SK-N-SH treated with all-trans-retinoic acid at 6 μM for 48 hours (cell line): Measurements from ENCODE around the gene GPR173.
A peak's percentile ranks its signal among the peaks of the same experiment; 100 is the strongest.

ENCODE experiments used
- ATAC-seq: fragments of 200-7000 bp; cut with Tn5 transposase; 3 replicates; pipeline ENCODE4 v1.9.1; 2020; ENCODE audit warnings: mild to moderate bottlenecking, moderate library complexity
- ARNTL ChIP-seq: fragments of 450-650 bp; formaldehyde crosslinking; IDR thresholded peaks from 2 replicates; pipeline ENCODE4 v1.5.0; 2020; ENCODE audit warnings: low read depth, mild to moderate bottlenecking, moderate library complexity, borderline replicate concordance
- CSDC2 ChIP-seq: fragments of 250-450 bp; sonication (Bioruptor Pico); IDR thresholded peaks from 2 replicates; pipeline ENCODE4 v1.5.0; 2020; ENCODE audit warnings: mild to moderate bottlenecking, moderate library complexity
- CSRNP3 ChIP-seq: fragments of 250-450 bp; sonication (Bioruptor Pico); IDR thresholded peaks from 2 replicates; pipeline ENCODE4 v1.5.1; 2021; ENCODE audit warnings: mild to moderate bottlenecking, moderate library complexity
- GLIS3 ChIP-seq: fragments of 250-450 bp; sonication (Bioruptor Pico); IDR thresholded peaks from 2 replicates; pipeline ENCODE4 v1.5.0; 2020; ENCODE audit warnings: mild to moderate bottlenecking, moderate library complexity
- OSR1 ChIP-seq: fragments of 250-450 bp; sonication (Bioruptor Pico); IDR thresholded peaks from 2 replicates; pipeline ENCODE4 v1.8.0; 2022; ENCODE audit warnings: moderate library complexity, mild to moderate bottlenecking, inconsistent platforms
- PPARA ChIP-seq: fragments of 250-450 bp; sonication (Bioruptor Pico); IDR thresholded peaks from 2 replicates; pipeline ENCODE4 v1.5.0; 2020; ENCODE audit warnings: mild to moderate bottlenecking, borderline replicate concordance
- RARB ChIP-seq: fragments of 250-450 bp; sonication (Bioruptor Pico); IDR thresholded peaks from 2 replicates; pipeline ENCODE4 v1.8.0; 2021; ENCODE audit warnings: mild to moderate bottlenecking, moderate library complexity
- SNAI2 ChIP-seq: fragments of 250-450 bp; sonication (Bioruptor Pico); IDR thresholded peaks from 2 replicates; pipeline ENCODE4 v1.5.0; 2020; ENCODE audit warnings: mild to moderate bottlenecking, moderate library complexity
- TCF4 ChIP-seq: fragments of 250-450 bp; sonication (Bioruptor Pico); IDR thresholded peaks from 2 replicates; pipeline ENCODE4 v1.8.0; 2021; ENCODE audit warnings: mild to moderate bottlenecking, moderate library complexity, borderline replicate concordance
- TOX ChIP-seq: fragments of 250-450 bp; sonication (Bioruptor Pico); IDR thresholded peaks from 2 replicates; pipeline ENCODE4 v1.8.0; 2021; ENCODE audit warnings: mild to moderate bottlenecking, moderate library complexity, borderline replicate concordance
- ZC3H10 ChIP-seq: fragments of 250-450 bp; sonication (Bioruptor Pico); IDR thresholded peaks from 2 replicates; pipeline ENCODE4 v1.5.1; 2021; ENCODE audit warnings: mild to moderate bottlenecking, moderate library complexity
- ZFP3 ChIP-seq: fragments of 250-450 bp; sonication (Bioruptor Pico); IDR thresholded peaks from 2 replicates; pipeline ENCODE4 v1.5.0; 2020; ENCODE audit warnings: mild to moderate bottlenecking, moderate library complexity
- ZFP30 ChIP-seq: fragments of 450-650 bp; formaldehyde crosslinking; IDR thresholded peaks from 2 replicates; pipeline ENCODE4 v1.5.0; 2022; ENCODE audit warnings: mild to moderate bottlenecking, moderate library complexity
- ZNF565 ChIP-seq: fragments of 450-650 bp; formaldehyde crosslinking; conservative IDR thresholded peaks from 2 replicates; pipeline ENCODE4 v1.5.0; 2020; ENCODE audit warnings: low read depth, mild to moderate bottlenecking, moderate library complexity
- ZNF70 ChIP-seq: fragments of 450-650 bp; formaldehyde crosslinking; IDR thresholded peaks from 2 replicates; pipeline ENCODE4 v1.5.0; 2020; ENCODE audit warnings: mild to moderate bottlenecking, moderate library complexity
- ZNF8 ChIP-seq: fragments of 450-650 bp; formaldehyde crosslinking; IDR thresholded peaks from 2 replicates; pipeline ENCODE4 v1.5.0; 2020; ENCODE audit warnings: mild to moderate bottlenecking, moderate library complexity
- TF ChIP-seq, protein P1 (sequence below): fragments of 250-450 bp; sonication (Bioruptor Pico); IDR thresholded peaks from 2 replicates; pipeline ENCODE4 v1.5.0; 2020; ENCODE audit warnings: mild to moderate bottlenecking, moderate library complexity
- TF ChIP-seq, protein P2 (sequence below): fragments of 250-450 bp; sonication (Bioruptor Pico); IDR thresholded peaks from 2 replicates; pipeline ENCODE4 v1.8.0; 2020; ENCODE audit warnings: mild to moderate bottlenecking, moderate library complexity, borderline replicate concordance

The GPR173 gene

DNA sequence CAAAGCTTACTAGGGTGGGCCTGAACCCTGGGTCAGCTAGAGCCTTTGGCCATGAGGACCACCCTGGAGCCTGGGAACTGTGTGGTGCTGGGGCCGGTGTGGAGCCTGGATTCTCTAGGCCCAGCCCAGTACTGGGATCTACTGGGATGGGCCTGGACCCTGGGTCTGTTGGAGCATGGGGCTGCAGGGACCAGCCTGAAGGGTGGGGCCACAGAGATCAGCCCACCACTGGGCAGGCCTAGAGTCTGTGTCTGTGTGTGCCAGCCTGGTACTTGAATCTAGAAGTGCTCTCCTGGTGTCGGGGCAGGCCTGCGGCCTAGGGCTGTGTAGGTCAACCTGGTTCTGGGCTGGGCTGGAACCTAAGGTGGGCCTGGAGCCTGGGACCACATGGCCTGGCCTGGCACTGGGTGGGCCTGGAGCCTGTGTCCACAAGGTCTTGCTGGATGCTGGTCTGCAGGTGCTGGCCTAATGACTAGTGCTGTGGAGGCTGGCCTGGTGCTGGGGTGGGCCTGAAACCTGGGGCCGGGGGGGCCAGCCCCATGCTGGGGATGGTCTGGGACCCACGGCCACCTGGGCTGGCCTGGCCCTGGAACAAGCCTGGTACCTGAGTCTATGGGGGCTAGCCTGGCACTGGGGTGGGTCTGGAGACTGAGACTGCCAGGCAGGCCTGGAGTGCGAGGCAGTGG, 66.4 kb downstream of the GPR173 start:
- ATAC-seq = no peak
- no peak for TF ChIP-seq CSRNP3 (CRISPR knock-in tag)
- TF ChIP-seq, protein P1, sequence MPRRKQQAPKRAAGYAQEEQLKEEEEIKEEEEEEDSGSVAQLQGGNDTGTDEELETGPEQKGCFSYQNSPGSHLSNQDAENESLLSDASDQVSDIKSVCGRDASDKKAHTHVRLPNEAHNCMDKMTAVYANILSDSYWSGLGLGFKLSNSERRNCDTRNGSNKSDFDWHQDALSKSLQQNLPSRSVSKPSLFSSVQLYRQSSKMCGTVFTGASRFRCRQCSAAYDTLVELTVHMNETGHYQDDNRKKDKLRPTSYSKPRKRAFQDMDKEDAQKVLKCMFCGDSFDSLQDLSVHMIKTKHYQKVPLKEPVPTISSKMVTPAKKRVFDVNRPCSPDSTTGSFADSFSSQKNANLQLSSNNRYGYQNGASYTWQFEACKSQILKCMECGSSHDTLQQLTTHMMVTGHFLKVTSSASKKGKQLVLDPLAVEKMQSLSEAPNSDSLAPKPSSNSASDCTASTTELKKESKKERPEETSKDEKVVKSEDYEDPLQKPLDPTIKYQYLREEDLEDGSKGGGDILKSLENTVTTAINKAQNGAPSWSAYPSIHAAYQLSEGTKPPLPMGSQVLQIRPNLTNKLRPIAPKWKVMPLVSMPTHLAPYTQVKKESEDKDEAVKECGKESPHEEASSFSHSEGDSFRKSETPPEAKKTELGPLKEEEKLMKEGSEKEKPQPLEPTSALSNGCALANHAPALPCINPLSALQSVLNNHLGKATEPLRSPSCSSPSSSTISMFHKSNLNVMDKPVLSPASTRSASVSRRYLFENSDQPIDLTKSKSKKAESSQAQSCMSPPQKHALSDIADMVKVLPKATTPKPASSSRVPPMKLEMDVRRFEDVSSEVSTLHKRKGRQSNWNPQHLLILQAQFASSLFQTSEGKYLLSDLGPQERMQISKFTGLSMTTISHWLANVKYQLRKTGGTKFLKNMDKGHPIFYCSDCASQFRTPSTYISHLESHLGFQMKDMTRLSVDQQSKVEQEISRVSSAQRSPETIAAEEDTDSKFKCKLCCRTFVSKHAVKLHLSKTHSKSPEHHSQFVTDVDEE (CRISPR knock-in tag) = no peak
- TF ChIP-seq PPARA (CRISPR knock-in tag) = no peak
- TF ChIP-seq SNAI2 = no peak
- no peak for TF ChIP-seq GLIS3 (CRISPR knock-in tag)
- TF ChIP-seq ZNF70 (CRISPR knock-in tag) = no peak
- TF ChIP-seq ZFP30 = no peak

DNA sequence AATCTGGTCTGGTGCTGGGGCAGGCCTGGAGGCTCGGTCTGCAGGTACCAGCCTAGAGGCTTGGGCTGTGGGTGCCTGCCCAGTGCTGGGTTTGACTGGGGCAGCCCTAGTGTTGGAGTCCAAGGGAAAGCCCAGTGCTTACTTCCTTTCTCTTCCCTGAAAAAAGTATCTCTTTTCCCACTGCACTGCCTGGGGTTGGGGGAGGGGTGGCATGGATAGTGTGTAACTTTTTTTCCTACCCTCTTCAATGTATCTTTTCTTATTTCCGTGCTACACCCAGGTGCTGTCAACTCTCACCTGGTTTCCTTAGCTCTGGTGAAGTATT, 66.9 kb downstream of the GPR173 start:
- ATAC-seq = peak; percentile 18; the same call in 1 of the 3 replicates
- TF ChIP-seq, protein P1 (CRISPR knock-in tag) = no peak
- no peak for TF ChIP-seq CSDC2 (CRISPR knock-in tag)
- TF ChIP-seq, protein P2, sequence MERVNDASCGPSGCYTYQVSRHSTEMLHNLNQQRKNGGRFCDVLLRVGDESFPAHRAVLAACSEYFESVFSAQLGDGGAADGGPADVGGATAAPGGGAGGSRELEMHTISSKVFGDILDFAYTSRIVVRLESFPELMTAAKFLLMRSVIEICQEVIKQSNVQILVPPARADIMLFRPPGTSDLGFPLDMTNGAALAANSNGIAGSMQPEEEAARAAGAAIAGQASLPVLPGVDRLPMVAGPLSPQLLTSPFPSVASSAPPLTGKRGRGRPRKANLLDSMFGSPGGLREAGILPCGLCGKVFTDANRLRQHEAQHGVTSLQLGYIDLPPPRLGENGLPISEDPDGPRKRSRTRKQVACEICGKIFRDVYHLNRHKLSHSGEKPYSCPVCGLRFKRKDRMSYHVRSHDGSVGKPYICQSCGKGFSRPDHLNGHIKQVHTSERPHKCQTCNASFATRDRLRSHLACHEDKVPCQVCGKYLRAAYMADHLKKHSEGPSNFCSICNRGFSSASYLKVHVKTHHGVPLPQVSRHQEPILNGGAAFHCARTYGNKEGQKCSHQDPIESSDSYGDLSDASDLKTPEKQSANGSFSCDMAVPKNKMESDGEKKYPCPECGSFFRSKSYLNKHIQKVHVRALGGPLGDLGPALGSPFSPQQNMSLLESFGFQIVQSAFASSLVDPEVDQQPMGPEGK (CRISPR knock-in tag) = no peak
- TF ChIP-seq ZNF565 (CRISPR knock-in tag) = no peak
- no peak for TF ChIP-seq ZFP3 (CRISPR knock-in tag)

GRCh38 chrX:53116101-53116500, 67.5 kb downstream of the GPR173 start:
- peak; percentile 76 for ATAC-seq
- TF ChIP-seq OSR1 (CRISPR knock-in tag) (no peak), ZC3H10 (CRISPR knock-in tag) (no peak), ZNF8 (CRISPR knock-in tag) (no peak), ZNF565 (CRISPR knock-in tag) (no peak), ZFP30 (no peak), TOX (no peak), PPARA (CRISPR knock-in tag) (no peak), ZNF70 (CRISPR knock-in tag) (no peak), CSDC2 (CRISPR knock-in tag) (no peak), TCF4 (CRISPR knock-in tag) (no peak), ARNTL (CRISPR knock-in tag) (no peak), RARB (CRISPR knock-in tag) (no peak)
- TF ChIP-seq, protein P1 (CRISPR knock-in tag) = no peak
- TF ChIP-seq, protein P2 (CRISPR knock-in tag) = no peak
- TF ChIP-seq, all 23 proteins: peak for 0
